ENCODE data around the gene DNM3.

- no peak for TF ChIP-seq ZNF248 (tag by site-specific recombination; IDR thresholded peaks at IDR 0.05)
- no peak for TF ChIP-seq OSR2 (tag by site-specific recombination; IDR thresholded peaks at IDR 0.05)
- TF ChIP-seq ZNF792 (tag by site-specific recombination; IDR thresholded peaks at IDR 0.05), result no peak
- no peak for TF ChIP-seq GLIS2 (tag by site-specific recombination; IDR thresholded peaks at IDR 0.05)
Measured at GRCh38 chr1:172446547-172446946, 605.2 kb downstream of the DNM3 start.
